ENCODE results near the gene ADORA2A. TPM values are rescaled to one million over a fixed set of nuclear protein-coding genes. Genes with fewer than 3 reads are reported as not detected.

Gene ADORA2A
- total RNA-seq, 1 donor from 2014 or later: 20.2 TPM

DNA sequence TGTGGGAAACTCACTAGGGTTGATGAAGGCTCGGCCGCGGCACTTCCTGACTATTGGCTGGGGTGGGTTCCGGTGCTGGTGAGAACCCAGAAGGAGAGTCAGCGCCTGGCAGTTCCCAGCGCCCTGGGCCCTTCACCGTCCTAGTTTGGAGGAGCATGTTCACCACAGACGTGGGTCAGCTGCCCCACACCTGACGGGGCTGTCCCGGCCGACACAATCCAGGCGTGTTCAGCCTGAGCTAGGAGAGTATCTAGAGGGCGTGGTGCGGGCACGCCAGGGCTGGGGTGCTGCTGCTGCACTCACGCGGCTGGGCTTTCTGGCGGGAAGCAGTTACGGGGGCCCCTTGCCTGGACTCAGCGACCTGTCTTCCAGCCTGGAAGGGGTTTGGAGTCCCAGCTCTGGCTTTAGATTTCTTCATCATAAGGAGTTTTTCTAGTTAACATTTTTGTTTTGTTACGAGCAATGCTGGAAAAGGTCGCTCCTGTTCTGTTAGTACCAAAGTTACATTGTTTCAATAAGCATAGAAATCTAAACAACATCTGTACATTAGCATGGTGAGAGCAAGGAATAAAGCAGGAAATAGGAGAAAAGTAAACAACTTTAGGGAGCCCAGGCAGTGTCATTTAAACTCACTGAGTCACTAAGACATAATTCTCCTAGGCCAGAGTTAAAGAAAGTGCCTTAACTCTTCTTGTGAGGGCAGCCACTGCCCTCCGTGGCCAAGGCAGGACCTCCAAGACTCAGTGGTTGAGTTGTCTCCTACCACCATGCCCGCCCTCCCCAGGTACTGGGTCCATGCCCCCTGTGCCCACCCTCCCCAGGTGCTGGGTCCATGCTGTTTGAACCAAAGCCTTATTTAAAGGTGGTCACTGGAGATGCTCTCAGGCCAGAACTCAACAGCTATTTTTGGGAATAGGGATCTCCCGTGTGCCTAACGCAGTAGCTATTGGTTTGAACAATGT lies 12.1 kb upstream of the ADORA2A start:
- Mint-ChIP-seq H3K36me3 (ENCODE audit: low read depth) (peaks cover 3% of the 10 kb centered on the region), H3K27ac (no peak overlapping the region), H3K9me3 (no peaks in the 10 kb centered on the region), H3K4me3 (ENCODE audit: low read depth) (no peak overlapping the region), H3K4me1 (ENCODE audit: low read depth) (peaks cover 4% of the 10 kb centered on the region), H3K27me3 (ENCODE audit: low read depth) (no peaks in the 10 kb centered on the region)
- DNase-seq (ENCODE audit: low spot score): no peak
- intact Hi-C loops (cut with micrococcal nuclease): no loop called here

DNA sequence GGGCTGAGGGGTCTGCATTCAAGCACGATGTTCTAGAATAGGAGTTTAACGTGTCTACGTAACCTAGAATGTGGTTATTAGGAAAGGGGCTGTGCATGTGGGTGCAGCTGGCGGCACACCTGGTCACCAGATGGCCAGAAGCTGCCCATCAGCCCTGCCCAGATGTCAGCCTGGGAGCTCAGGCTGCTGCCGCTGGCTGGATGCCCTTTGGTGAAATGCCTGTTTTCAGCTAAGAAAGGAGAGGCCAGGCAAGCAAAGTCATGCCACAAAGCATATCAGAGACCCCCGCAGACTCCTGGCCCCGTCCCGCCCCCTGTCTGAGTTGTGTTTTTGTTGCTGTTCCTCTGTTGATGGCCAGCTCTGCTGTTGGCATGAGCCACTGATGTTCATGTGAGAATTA lies 11.3 kb upstream of the ADORA2A start:
- Mint-ChIP-seq H3K4me3 (ENCODE audit: low read depth) (no peak overlapping the region), H3K4me1 (ENCODE audit: low read depth) (no peaks in the 10 kb centered on the region), H3K9me3 (no peaks in the 10 kb centered on the region), H3K36me3 (ENCODE audit: low read depth) (peaks cover 3% of the 10 kb centered on the region), H3K27ac (no peak overlapping the region), H3K27me3 (ENCODE audit: low read depth) (no peaks in the 10 kb centered on the region)
- intact Hi-C loops (cut with micrococcal nuclease): no loop called here
- no peak for DNase-seq (ENCODE audit: low spot score)

DNA sequence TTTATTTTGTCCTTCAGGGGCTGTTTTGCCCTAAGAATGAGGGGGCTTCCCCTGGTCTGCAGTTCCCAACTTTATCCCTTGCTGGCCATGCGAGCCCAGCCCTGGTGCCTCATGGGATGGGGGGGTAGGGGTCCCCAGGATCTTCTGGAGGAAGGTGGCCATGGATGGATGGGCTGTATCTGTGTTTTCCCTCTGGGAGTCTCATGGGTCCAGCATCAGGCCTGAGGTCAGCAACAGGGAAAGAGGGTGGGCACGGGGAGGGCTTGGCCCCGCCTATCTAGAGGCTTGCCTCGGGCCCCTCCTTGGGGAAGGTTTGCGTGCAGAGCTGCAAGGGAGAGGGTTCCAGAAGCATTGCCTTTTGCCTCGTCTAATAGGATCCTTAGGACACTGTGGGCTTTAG lies 10.8 kb upstream of the ADORA2A start:
- Mint-ChIP-seq H3K9me3 (no peaks in the 10 kb centered on the region), H3K4me3 (ENCODE audit: low read depth) (no peak overlapping the region), H3K36me3 (ENCODE audit: low read depth) (peaks cover 3% of the 10 kb centered on the region), H3K27me3 (ENCODE audit: low read depth) (no peaks in the 10 kb centered on the region), H3K27ac (no peak overlapping the region), H3K4me1 (ENCODE audit: low read depth) (peaks cover 4% of the 10 kb centered on the region)
- intact Hi-C loops (cut with micrococcal nuclease): no loop called here
- no peak for DNase-seq (ENCODE audit: low spot score)

DNA sequence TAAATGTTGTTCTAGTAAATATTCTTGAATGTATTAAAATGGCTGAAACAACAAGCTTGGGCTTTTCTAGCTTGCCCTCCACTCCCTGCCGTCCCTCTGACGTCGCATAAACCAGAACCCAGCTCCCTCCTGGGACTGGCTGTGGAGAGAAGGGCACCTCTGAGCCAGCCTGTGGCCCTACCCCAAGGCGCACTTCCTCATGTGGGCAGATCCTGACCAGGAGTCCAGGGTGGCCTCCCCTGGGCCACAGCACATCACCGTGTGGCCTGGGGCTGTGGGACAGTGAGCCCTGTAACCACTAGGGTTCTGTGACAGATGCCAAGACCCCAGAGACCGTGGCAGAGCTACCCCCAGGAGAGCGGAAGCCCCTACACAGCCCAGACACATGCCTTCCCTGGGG lies 10.2 kb upstream of the ADORA2A start:
- DNase-seq (ENCODE audit: low spot score): no peak
- H3K4me1 Mint-ChIP-seq (ENCODE audit: low read depth): peaks cover 4% of the 10 kb centered on the region
- peaks cover 3% of the 10 kb centered on the region for H3K36me3 Mint-ChIP-seq (ENCODE audit: low read depth)
- no peaks in the 10 kb centered on the region for H3K27me3 Mint-ChIP-seq (ENCODE audit: low read depth)
- no peak overlapping the region for H3K27ac Mint-ChIP-seq
- H3K9me3 Mint-ChIP-seq: no peaks in the 10 kb centered on the region
- H3K4me3 Mint-ChIP-seq (ENCODE audit: low read depth): no peak overlapping the region
- intact Hi-C loops (cut with micrococcal nuclease): no loop called here

GRCh38 chr22:24417901-24418641 lies 9.3 kb upstream of the ADORA2A start:
- Mint-ChIP-seq H3K4me1 (ENCODE audit: low read depth) (peaks cover 6% of the 10 kb centered on the region), H3K4me3 (ENCODE audit: low read depth) (no peak overlapping the region), H3K9me3 (no peaks in the 10 kb centered on the region), H3K27ac (no peak overlapping the region), H3K27me3 (ENCODE audit: low read depth) (peaks cover 4% of the 10 kb centered on the region), H3K36me3 (ENCODE audit: low read depth) (peaks cover 3% of the 10 kb centered on the region)
- intact Hi-C loops (cut with micrococcal nuclease): no loop called here
- no peak for DNase-seq (ENCODE audit: low spot score)

GRCh38 chr22:24418786-24419474 lies 8.5 kb upstream of the ADORA2A start:
- Mint-ChIP-seq H3K4me3 (ENCODE audit: low read depth) (no peak overlapping the region), H3K27ac (no peak overlapping the region), H3K36me3 (ENCODE audit: low read depth) (peaks cover 3% of the 10 kb centered on the region), H3K27me3 (ENCODE audit: low read depth) (peaks cover 4% of the 10 kb centered on the region), H3K9me3 (no peaks in the 10 kb centered on the region), H3K4me1 (ENCODE audit: low read depth) (peaks cover 6% of the 10 kb centered on the region)
- intact Hi-C loops (cut with micrococcal nuclease): no loop called here
- no peak for DNase-seq (ENCODE audit: low spot score)

DNA sequence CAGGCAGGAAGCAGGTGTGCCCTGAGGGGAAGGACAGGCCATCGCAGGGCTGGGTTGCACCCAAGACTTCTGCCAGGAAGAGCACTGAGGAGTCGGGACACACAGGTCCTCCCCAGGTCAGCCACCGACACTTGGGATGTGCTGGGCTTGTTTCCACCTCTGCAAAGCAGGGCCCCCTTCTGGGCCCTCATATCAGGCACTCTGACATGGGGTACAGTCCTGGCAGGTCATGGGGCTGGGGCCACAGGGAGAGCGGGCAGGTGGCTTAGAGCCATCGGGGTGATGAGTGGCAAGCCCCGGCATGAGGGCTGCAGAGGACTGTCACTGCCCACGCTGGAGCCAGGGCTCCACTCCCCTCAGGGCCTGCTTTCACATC lies 7.9 kb upstream of the ADORA2A start:
- Mint-ChIP-seq H3K27ac (no peak overlapping the region), H3K36me3 (ENCODE audit: low read depth) (peaks cover 3% of the 10 kb centered on the region), H3K9me3 (no peaks in the 10 kb centered on the region), H3K4me3 (ENCODE audit: low read depth) (no peak overlapping the region), H3K4me1 (ENCODE audit: low read depth) (peaks cover 6% of the 10 kb centered on the region), H3K27me3 (ENCODE audit: low read depth) (peaks cover 4% of the 10 kb centered on the region)
- DNase-seq (ENCODE audit: low spot score): no peak
- intact Hi-C loops (cut with micrococcal nuclease): no loop called here

DNA sequence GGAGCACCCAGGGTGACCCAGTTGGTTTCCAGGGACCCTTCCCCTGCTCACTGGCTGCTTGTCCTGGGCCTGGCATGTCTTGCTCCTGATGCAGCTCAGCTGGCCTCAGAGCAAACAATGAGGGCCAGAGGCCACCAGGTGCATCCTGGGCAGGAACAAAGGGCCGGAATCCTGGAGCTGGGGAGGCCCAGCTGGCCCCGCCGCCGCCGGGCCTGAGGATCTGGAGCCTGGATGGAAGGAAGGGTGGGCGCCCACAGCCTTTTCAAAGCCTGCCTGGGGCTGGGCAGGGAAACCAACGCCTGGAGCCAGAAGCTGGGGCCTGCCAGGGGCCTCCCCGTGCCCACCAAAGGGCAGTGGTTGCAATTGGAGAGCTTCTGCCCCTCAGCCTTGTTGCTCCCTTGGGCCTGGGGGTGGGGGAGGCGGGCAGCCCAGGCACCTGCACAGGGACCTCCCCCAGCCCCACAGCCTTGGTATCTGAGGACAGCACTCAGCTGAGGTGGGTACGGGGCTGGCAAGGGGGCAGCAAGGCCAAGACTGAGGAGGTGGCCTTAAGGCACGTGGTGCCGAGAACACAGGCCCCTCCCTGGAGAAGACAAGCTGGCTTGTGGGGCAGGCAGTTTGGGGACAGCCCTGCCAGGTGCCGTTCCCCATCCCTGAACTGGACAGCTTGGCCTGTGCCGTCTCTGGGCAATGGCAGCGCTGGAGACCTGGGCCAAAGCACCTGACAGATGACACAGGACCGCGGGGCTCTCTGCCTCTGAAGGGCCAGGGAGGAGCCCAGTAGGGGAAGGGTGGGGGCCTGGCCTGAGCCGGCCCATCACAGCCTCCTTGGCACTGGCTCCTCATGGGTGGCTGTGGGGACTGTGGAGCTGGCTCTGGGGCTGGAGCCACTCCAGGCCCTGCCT lies 7.1 kb upstream of the ADORA2A start:
- Mint-ChIP-seq H3K27me3 (ENCODE audit: low read depth) (peaks cover 4% of the 10 kb centered on the region), H3K9me3 (no peaks in the 10 kb centered on the region), H3K27ac (no peak overlapping the region), H3K4me3 (ENCODE audit: low read depth) (no peak overlapping the region), H3K36me3 (ENCODE audit: low read depth) (peaks cover 1% of the 10 kb centered on the region), H3K4me1 (ENCODE audit: low read depth) (peaks cover 7% of the 10 kb centered on the region)
- intact Hi-C loops (cut with micrococcal nuclease): loop anchor here (5.0 kb wide), 1 partner anchor 93 kb away; no protein-coding TSS in a partner anchor
- DNase-seq (ENCODE audit: low spot score): no peak

- Mint-ChIP-seq H3K27ac (no peak overlapping the region), H3K4me3 (ENCODE audit: low read depth) (no peak overlapping the region), H3K4me1 (ENCODE audit: low read depth) (peaks cover 13% of the 10 kb centered on the region), H3K9me3 (no peaks in the 10 kb centered on the region), H3K36me3 (ENCODE audit: low read depth) (no peaks in the 10 kb centered on the region), H3K27me3 (ENCODE audit: low read depth) (peaks cover 9% of the 10 kb centered on the region)
- intact Hi-C loops (cut with micrococcal nuclease): loop anchor here (5.0 kb wide), 1 partner anchor 94 kb away; no protein-coding TSS in a partner anchor
- DNase-seq (ENCODE audit: low spot score): no peak
These were observed 6.4 kb upstream of the ADORA2A start for GRCh38 chr22:24420977-24421343.

- Mint-ChIP-seq H3K27me3 (ENCODE audit: low read depth) (peaks cover 9% of the 10 kb centered on the region), H3K4me1 (ENCODE audit: low read depth) (peaks cover 18% of the 10 kb centered on the region), H3K4me3 (ENCODE audit: low read depth) (peak overlapping the region; percentile 21), H3K36me3 (ENCODE audit: low read depth) (no peaks in the 10 kb centered on the region), H3K27ac (no peak overlapping the region), H3K9me3 (no peaks in the 10 kb centered on the region)
- intact Hi-C loops (cut with micrococcal nuclease): loop anchor here (5.0 kb wide), 1 partner anchor 94 kb away; no protein-coding TSS in a partner anchor
- DNase-seq (ENCODE audit: low spot score): no peak
These were observed 5.9 kb upstream of the ADORA2A start for GRCh38 chr22:24421428-24421931.

- Mint-ChIP-seq H3K4me1 (ENCODE audit: low read depth) (peaks cover 25% of the 10 kb centered on the region), H3K36me3 (ENCODE audit: low read depth) (no peaks in the 10 kb centered on the region), H3K27ac (peak overlapping the region; percentile 67), H3K9me3 (no peaks in the 10 kb centered on the region), H3K27me3 (ENCODE audit: low read depth) (peaks cover 9% of the 10 kb centered on the region), H3K4me3 (ENCODE audit: low read depth) (peak overlapping the region; percentile 68)
- intact Hi-C loops (cut with micrococcal nuclease): loop anchor here (5.0 kb wide), 1 partner anchor 95 kb away; no protein-coding TSS in a partner anchor
- no peak for DNase-seq (ENCODE audit: low spot score)
These were observed 5.2 kb upstream of the ADORA2A start for GRCh38 chr22:24422102-24422665.

Data from activated T-helper 2 cell treated with anti-CD3 and anti-CD28 coated beads, Interferon-gamma antibody, Interleukin-2, Interleukin-4, amounts not matched to agents 10 μg/mL and 5 μg/mL and 100 μg/mL, durations not matched to agents 14 hours and 24 hours and 36 hours (primary cell).